ENCODE results near the gene PPP1R12C. TPM values are rescaled to one million over a fixed set of nuclear protein-coding genes. Genes with fewer than 3 reads are reported as not detected.

The PPP1R12C gene
- total RNA-seq, 2 experiments from 2014 or later: 55.4 to 55.8 TPM

GRCh38 chr19:55089342-55089944 lies 28.0 kb downstream of the PPP1R12C start:
- ChIA-PET POLR2A (interaction anchor here (0.7 kb wide), 1 partner anchor 78 kb away, joined by 4 read pairs; no protein-coding TSS in a partner anchor), CTCF (interaction anchor here (0.6 to 2.8 kb wide), 7 partner anchors 12 to 415 kb away, joined by 3 to 19 read pairs (median 4); partner anchors contain the start of gene PPP1R12C)
- peaks cover 18% of the 10 kb centered on the region for H3K36me3 Mint-ChIP-seq (ENCODE audit: low read depth)
- H3K4me3 Mint-ChIP-seq: no peak overlapping the region
- DNase-seq: no peak
- TF ChIP-seq CTCF (IDR thresholded peaks at IDR 0.05): no peak
- peaks cover 14% of the 10 kb centered on the region for H3K4me1 Mint-ChIP-seq (ENCODE audit: low read depth)
- no peak for ATAC-seq
- no peak overlapping the region for H3K27ac Mint-ChIP-seq
- peaks cover 34% of the 10 kb centered on the region for H3K27me3 Mint-ChIP-seq
- intact Hi-C loops (cut with micrococcal nuclease): no loop called here
- H3K9me3 Mint-ChIP-seq: no peaks in the 10 kb centered on the region

GRCh38 chr19:55088543-55089341 lies 28.7 kb downstream of the PPP1R12C start:
- intact Hi-C loops (cut with micrococcal nuclease): no loop called here
- H3K27me3 Mint-ChIP-seq: peaks cover 38% of the 10 kb centered on the region
- no peak overlapping the region for H3K4me3 Mint-ChIP-seq
- peak; percentile 97 for TF ChIP-seq CTCF (IDR thresholded peaks at IDR 0.05)
- H3K36me3 Mint-ChIP-seq (ENCODE audit: low read depth): peaks cover 18% of the 10 kb centered on the region
- DNase-seq (peak; percentile 89), ATAC-seq (peak; percentile 59)
- H3K27ac Mint-ChIP-seq: no peak overlapping the region
- ChIA-PET CTCF (interaction anchor here (0.6 to 2.8 kb wide), 24 partner anchors 9 to 424 kb away, joined by 3 to 19 read pairs (median 4); partner anchors contain the start of genes DNAAF3, ISOC2, PPP1R12C and RDH13), POLR2A (interaction anchor here (0.7 to 1.4 kb wide), 2 partner anchors 28 to 78 kb away, joined by 4 read pairs; partner anchors contain the start of gene PPP1R12C)
- no peaks in the 10 kb centered on the region for H3K9me3 Mint-ChIP-seq
- H3K4me1 Mint-ChIP-seq (ENCODE audit: low read depth): peaks cover 14% of the 10 kb centered on the region

- no peak overlapping the region for H3K4me3 Mint-ChIP-seq
- ChIA-PET POLR2A (interaction anchor here (1.4 kb wide), 1 partner anchor 29 kb away, joined by 4 read pairs; the partner anchor contains the start of gene PPP1R12C), CTCF (interaction anchor here (0.6 to 2.8 kb wide), 20 partner anchors 8 to 425 kb away, joined by 3 to 19 read pairs (median 4); partner anchors contain the start of genes DNAAF3, ISOC2, PPP1R12C and RDH13)
- peaks cover 18% of the 10 kb centered on the region for H3K36me3 Mint-ChIP-seq (ENCODE audit: low read depth)
- H3K27me3 Mint-ChIP-seq: peaks cover 41% of the 10 kb centered on the region
- ATAC-seq: no peak
- TF ChIP-seq CTCF (IDR thresholded peaks at IDR 0.05): no peak
- H3K4me1 Mint-ChIP-seq (ENCODE audit: low read depth): peaks cover 14% of the 10 kb centered on the region
- intact Hi-C loops (cut with micrococcal nuclease): no loop called here
- no peak for DNase-seq
- no peaks in the 10 kb centered on the region for H3K9me3 Mint-ChIP-seq
- no peak overlapping the region for H3K27ac Mint-ChIP-seq
Observed at GRCh38 chr19:55088021-55088451, 29.4 kb downstream of the PPP1R12C start.

GRCh38 chr19:55087542-55087901 lies 29.9 kb downstream of the PPP1R12C start:
- intact Hi-C loops (cut with micrococcal nuclease): no loop called here
- Mint-ChIP-seq H3K27me3 (peaks cover 46% of the 10 kb centered on the region), H3K4me1 (ENCODE audit: low read depth) (peaks cover 17% of the 10 kb centered on the region), H3K27ac (no peak overlapping the region), H3K4me3 (peak overlapping the region; percentile 4), H3K9me3 (no peaks in the 10 kb centered on the region), H3K36me3 (ENCODE audit: low read depth) (peaks cover 18% of the 10 kb centered on the region)
- ChIA-PET CTCF (interaction anchor here (0.7 to 3.6 kb wide), 13 partner anchors 8 to 426 kb away, joined by 3 to 19 read pairs (median 3); partner anchors contain the start of gene RDH13), POLR2A (interaction anchor here (1.4 kb wide), 1 partner anchor 29 kb away, joined by 4 read pairs; the partner anchor contains the start of gene PPP1R12C)
- no peak for DNase-seq
- TF ChIP-seq CTCF (IDR thresholded peaks at IDR 0.05): no peak
- ATAC-seq: no peak
